MM.1S (cell line): ENCODE measurements around the gene SYT2.

ENCODE experiments used
- DNase-seq: peaks from one replicate; pipeline ENCODE4 v3.0.0-alpha.2; 2015
- H2AFZ ChIP-seq: fragments of 300-600 bp; sonication (generic); 2 replicates; pipeline ENCODE4 v1.6.0; 2016; ENCODE audit warnings: antibody characterized with exemption, low read length
- H3F3A ChIP-seq: fragments of 300-600 bp; sonication (generic); 2 replicates; pipeline ENCODE4 v1.6.1; 2016; ENCODE audit warnings: mild to moderate bottlenecking, antibody characterized with exemption, low read length, moderate library complexity, mixed read lengths; ENCODE audit not compliant: insufficient read depth
- H3K27ac ChIP-seq: fragments of 300-600 bp; sonication (generic); 2 replicates; pipeline ENCODE4 v1.5.1; 2016; ENCODE audit warnings: mild to moderate bottlenecking, low read length
- H3K27me3 ChIP-seq: fragments of 300-600 bp; sonication (generic); replicated peaks from 2 replicates; pipeline ENCODE4 v1.6.0; 2016; ENCODE audit warnings: low read length; ENCODE audit not compliant: insufficient read depth
- H3K36me3 ChIP-seq: fragments of 300-600 bp; sonication (generic); replicated peaks from 2 replicates; pipeline ENCODE4 v1.6.1; 2016; ENCODE audit warnings: mild to moderate bottlenecking, low read length, mixed read lengths; ENCODE audit not compliant: insufficient read depth
- H3K4me1 ChIP-seq: fragments of 300-600 bp; sonication (generic); 2 replicates; pipeline ENCODE4 v1.6.1; 2016; ENCODE audit warnings: low read length, mixed read lengths
- H3K4me2 ChIP-seq: fragments of 300-600 bp; sonication (generic); 2 replicates; pipeline ENCODE4 v1.6.0; 2016; ENCODE audit warnings: low read depth, low read length
- H3K4me3 ChIP-seq: fragments of 300-600 bp; sonication (generic); 2 replicates; pipeline ENCODE4 v1.5.1; 2016; ENCODE audit warnings: low read length, mixed read lengths
- H3K79me2 ChIP-seq: fragments of 300-600 bp; sonication (generic); 2 replicates; pipeline ENCODE4 v1.6.1; 2016; ENCODE audit warnings: mixed run types, low read length, mixed read lengths
- H3K9ac ChIP-seq: fragments of 300-600 bp; sonication (generic); 2 replicates; pipeline ENCODE4 v1.6.1; 2016; ENCODE audit warnings: low read length, mixed read lengths
- H3K9me2 ChIP-seq: fragments of 300-600 bp; sonication (generic); replicated peaks from 2 replicates; pipeline ENCODE4 v1.6.1; 2016; ENCODE audit warnings: mild to moderate bottlenecking, low read length, mixed read lengths; ENCODE audit not compliant: insufficient read depth
- H3K9me3 ChIP-seq: fragments of 300-600 bp; sonication (generic); replicated peaks from 2 replicates; pipeline ENCODE4 v1.6.1; 2016; ENCODE audit warnings: mild to moderate bottlenecking, low read length, mixed read lengths; ENCODE audit not compliant: insufficient read depth
- H4K20me1 ChIP-seq: fragments of 300-600 bp; sonication (generic); 2 replicates; pipeline ENCODE4 v1.6.1; 2016; ENCODE audit warnings: mild to moderate bottlenecking, low read length, moderate library complexity, mixed read lengths; ENCODE audit not compliant: insufficient read depth
- EZH2 ChIP-seq: fragments of 300-600 bp; sonication (generic); optimal IDR thresholded peaks from 2 replicates; pipeline ENCODE3; 2017; ENCODE audit warnings: low read depth, mild to moderate bottlenecking, antibody characterized with exemption, low read length, mixed read lengths
- EZH2phosphoT487 ChIP-seq: fragments of 300-600 bp; sonication (generic); IDR thresholded peaks from 2 replicates; pipeline ENCODE4 v1.6.1; 2018; ENCODE audit warnings: antibody characterized with exemption, low read length
- TF ChIP-seq, protein P1 (sequence below): fragments of 300-600 bp; sonication (generic); IDR thresholded peaks from 2 replicates; pipeline ENCODE4 v1.5.1; 2016; ENCODE audit warnings: antibody characterized with exemption, low read length, mixed read lengths

SYT2 gene

DNA sequence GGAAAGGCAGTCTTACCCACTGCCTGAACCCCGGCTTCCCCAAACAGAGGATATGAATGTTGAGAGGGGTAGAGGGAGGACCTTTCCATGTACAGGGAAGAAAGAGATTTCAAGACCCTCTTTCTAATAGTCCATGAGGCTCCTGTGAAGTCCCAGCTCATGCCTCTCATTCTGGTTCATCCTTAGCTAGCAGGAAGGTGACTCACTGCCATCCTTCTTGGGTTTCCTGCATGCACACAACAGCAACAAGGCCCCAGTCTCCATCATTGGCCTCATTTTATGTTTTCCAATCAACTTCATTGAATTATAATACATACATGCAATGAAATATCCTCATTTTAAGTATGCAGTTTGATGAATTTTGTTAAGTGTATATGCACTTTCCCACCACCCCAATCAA, 46.2 kb downstream of the SYT2 start:
- peaks cover 38% of the 10 kb centered on the region for H3K27me3 ChIP-seq
- H3K4me3 ChIP-seq: no peak overlapping the region
- no peaks in the 10 kb centered on the region for H3K4me1 ChIP-seq
- no peak overlapping the region for H3K4me2 ChIP-seq
- DNase-seq: no peak
- H3F3A ChIP-seq: no peaks in the 10 kb centered on the region
- H4K20me1 ChIP-seq: no peaks in the 10 kb centered on the region
- TF ChIP-seq, protein P1, sequence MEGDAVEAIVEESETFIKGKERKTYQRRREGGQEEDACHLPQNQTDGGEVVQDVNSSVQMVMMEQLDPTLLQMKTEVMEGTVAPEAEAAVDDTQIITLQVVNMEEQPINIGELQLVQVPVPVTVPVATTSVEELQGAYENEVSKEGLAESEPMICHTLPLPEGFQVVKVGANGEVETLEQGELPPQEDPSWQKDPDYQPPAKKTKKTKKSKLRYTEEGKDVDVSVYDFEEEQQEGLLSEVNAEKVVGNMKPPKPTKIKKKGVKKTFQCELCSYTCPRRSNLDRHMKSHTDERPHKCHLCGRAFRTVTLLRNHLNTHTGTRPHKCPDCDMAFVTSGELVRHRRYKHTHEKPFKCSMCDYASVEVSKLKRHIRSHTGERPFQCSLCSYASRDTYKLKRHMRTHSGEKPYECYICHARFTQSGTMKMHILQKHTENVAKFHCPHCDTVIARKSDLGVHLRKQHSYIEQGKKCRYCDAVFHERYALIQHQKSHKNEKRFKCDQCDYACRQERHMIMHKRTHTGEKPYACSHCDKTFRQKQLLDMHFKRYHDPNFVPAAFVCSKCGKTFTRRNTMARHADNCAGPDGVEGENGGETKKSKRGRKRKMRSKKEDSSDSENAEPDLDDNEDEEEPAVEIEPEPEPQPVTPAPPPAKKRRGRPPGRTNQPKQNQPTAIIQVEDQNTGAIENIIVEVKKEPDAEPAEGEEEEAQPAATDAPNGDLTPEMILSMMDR: no peak
- no peak for TF ChIP-seq EZH2
- TF ChIP-seq EZH2phosphoT487: no peak
- H3K9ac ChIP-seq: no peak overlapping the region
- H3K27ac ChIP-seq: no peak overlapping the region
- H3K9me3 ChIP-seq: no peaks in the 10 kb centered on the region
- H3K36me3 ChIP-seq: no peaks in the 10 kb centered on the region
- no peaks in the 10 kb centered on the region for H3K9me2 ChIP-seq
- H3K79me2 ChIP-seq: no peaks in the 10 kb centered on the region
- H2AFZ ChIP-seq: no peak overlapping the region

DNA sequence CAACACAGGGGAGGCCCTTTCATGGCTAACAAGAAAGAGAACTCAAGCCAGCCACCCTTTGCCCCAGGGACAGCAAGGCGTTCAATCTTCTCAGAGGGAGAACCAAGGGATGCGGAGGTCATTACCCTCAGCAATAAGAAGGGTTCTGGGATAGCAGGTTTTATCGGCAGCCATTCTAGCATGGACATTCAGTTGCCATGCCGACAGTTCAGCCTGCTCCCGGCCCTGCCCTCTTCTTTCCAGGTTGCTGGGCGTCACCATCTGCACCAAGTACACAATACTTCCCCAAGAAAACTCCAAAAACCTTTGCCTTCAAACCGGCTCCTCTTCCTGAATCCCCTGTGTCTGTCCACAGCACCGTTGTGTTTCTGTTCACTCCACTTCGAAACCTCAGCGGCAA, 47.1 kb downstream of the SYT2 start:
- H3K4me2 ChIP-seq: no peak overlapping the region
- no peak for DNase-seq
- H2AFZ ChIP-seq: no peak overlapping the region
- H3K9me2 ChIP-seq: no peaks in the 10 kb centered on the region
- H3K79me2 ChIP-seq: no peaks in the 10 kb centered on the region
- H3K4me3 ChIP-seq: no peak overlapping the region
- TF ChIP-seq EZH2 (no peak), EZH2phosphoT487 (no peak)
- TF ChIP-seq, protein P1: no peak
- peaks cover 42% of the 10 kb centered on the region for H3K27me3 ChIP-seq
- no peaks in the 10 kb centered on the region for H3K36me3 ChIP-seq
- H3K9ac ChIP-seq: no peak overlapping the region
- H4K20me1 ChIP-seq: no peaks in the 10 kb centered on the region
- H3K27ac ChIP-seq: no peak overlapping the region
- no peaks in the 10 kb centered on the region for H3K4me1 ChIP-seq
- no peaks in the 10 kb centered on the region for H3K9me3 ChIP-seq
- no peaks in the 10 kb centered on the region for H3F3A ChIP-seq

DNA sequence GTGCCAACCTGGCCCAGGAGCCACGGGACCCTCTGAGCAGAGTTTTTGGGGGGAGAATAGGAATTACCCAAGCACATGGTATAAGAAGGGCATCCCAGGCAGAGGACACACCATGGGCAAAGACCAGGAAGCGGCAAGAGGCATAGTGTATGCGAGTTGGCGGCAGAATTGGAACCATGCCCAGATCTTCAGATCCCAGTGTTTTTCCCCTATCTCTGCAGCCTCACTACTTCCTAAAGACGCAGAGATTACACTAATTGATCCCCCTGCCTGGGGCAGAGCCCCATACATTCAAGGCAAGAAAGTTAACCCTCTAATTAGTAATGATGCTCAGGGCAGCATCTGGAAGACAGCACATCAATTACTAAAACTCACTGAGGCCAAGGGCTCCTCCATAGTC, 48.2 kb downstream of the SYT2 start:
- H3K4me3 ChIP-seq: no peak overlapping the region
- no peaks in the 10 kb centered on the region for H3K9me3 ChIP-seq
- no peaks in the 10 kb centered on the region for H3K9me2 ChIP-seq
- no peak for TF ChIP-seq EZH2phosphoT487
- TF ChIP-seq, protein P1: no peak
- no peak overlapping the region for H3K9ac ChIP-seq
- H3K27me3 ChIP-seq: peaks cover 43% of the 10 kb centered on the region
- no peak overlapping the region for H2AFZ ChIP-seq
- no peaks in the 10 kb centered on the region for H3K4me1 ChIP-seq
- no peaks in the 10 kb centered on the region for H3K79me2 ChIP-seq
- no peak overlapping the region for H3K4me2 ChIP-seq
- H3K36me3 ChIP-seq: no peaks in the 10 kb centered on the region
- no peaks in the 10 kb centered on the region for H3F3A ChIP-seq
- DNase-seq: no peak
- no peaks in the 10 kb centered on the region for H4K20me1 ChIP-seq
- H3K27ac ChIP-seq: no peak overlapping the region
